Kidney (tissue), 14 donors: ENCODE results near the gene ZDHHC14. TPM values are rescaled to one million over a fixed set of nuclear protein-coding genes. Genes with fewer than 3 reads are reported as not detected.

Source experiments
- DNase-seq, 5 donors: peaks; one replicate each; pipeline ENCODE4 v3.0.0-alpha.2; 2013 to 2020
- FAIRE-seq: peaks from 2 replicates; lab custom pipeline; 2012; peaks lifted over from hg19 to GRCh38; lab: Jason Lieb, UNC
- H3K27ac ChIP-seq, 2 donors: one replicate each; pipeline ENCODE4 v1.7.0; 2013; ENCODE audit warnings: low read depth in 2 of 2, low read length in 2 of 2, inconsistent platforms in 1 of 2
- H3K27me3 ChIP-seq: one replicate; pipeline ENCODE4 v1.7.1; 2013; ENCODE audit warnings: low read length, inconsistent platforms; ENCODE audit not compliant: control insufficient read depth, insufficient read depth
- H3K36me3 ChIP-seq, 3 donors: one replicate each; pipeline versions ENCODE4 v1.7.0 to v1.7.1; 2013; ENCODE audit warnings: low read length in 3 of 3, control low read depth in 1 of 3, inconsistent platforms in 1 of 3; ENCODE audit not compliant: insufficient read depth in 3 of 3, control insufficient read depth in 2 of 3
- H3K4me1 ChIP-seq, 3 donors: one replicate each; pipeline versions ENCODE4 v1.7.0 to v1.7.1; 2013; ENCODE audit warnings: low read length in 3 of 3, inconsistent platforms in 1 of 3, low read depth in 1 of 3; ENCODE audit not compliant: control insufficient read depth in 2 of 3, insufficient read depth in 2 of 3
- H3K4me3 ChIP-seq, 3 donors: one replicate each; pipeline versions ENCODE4 v1.7.0 to v1.8.1; 2013; ENCODE audit warnings: low read length in 3 of 3, control low read depth in 1 of 3, inconsistent platforms in 1 of 3
- H3K9ac ChIP-seq, 3 donors: one replicate each; pipeline versions ENCODE4 v1.7.0 to v1.7.1; 2013; ENCODE audit warnings: low read length in 3 of 3, control low read depth in 1 of 3, inconsistent platforms in 1 of 3
- H3K9me3 ChIP-seq, 3 donors: one replicate each; pipeline versions ENCODE4 v1.7.0 to v1.7.1; 2013; ENCODE audit warnings: low read length in 3 of 3, control low read depth in 1 of 3, inconsistent platforms in 1 of 3; ENCODE audit not compliant: control insufficient read depth in 2 of 3, insufficient read depth in 1 of 3
- intact Hi-C: fragments of 100-400 bp; cut with DNase I; formaldehyde crosslinking; loops from one replicate; pipeline ENCODE4 v1.11.1; 2022
- polyA plus RNA-seq: library from polyadenylated mRNA; stranded (reverse); fragments of 350-450 nt; fragmentation: Illumina TruSeq; extraction: RNeasy Lipid Tissue Mini Kit (QIAGEN cat#74804); gene quantifications from one replicate; pipeline ENCODE4 v1.2.3, GENCODE V29; 2014; ENCODE audit warnings: low read depth, low replicate concordance; ENCODE audit not compliant: insufficient read depth
- total RNA-seq: library from RNA; stranded (reverse); fragmentation: NEBNext Ultra II Directional; extraction: Animal tissue kit (Norgen Biotek cat#: 25700); gene quantifications from one replicate; pipeline ENCODE4 v1.2.1, GENCODE V29; 2021
- TF ChIP-seq, protein P1 (sequence below): IDR thresholded peaks from 3 replicates; pipeline ENCODE4 v1.5.1; 2012; ENCODE audit warnings: mild to moderate bottlenecking, moderate library complexity, borderline replicate concordance; ENCODE audit not compliant: insufficient read depth; ENCODE audit errors: extremely low read depth
- donor health status: control.
- donor health status: control.
- donor health status: control.
- donor health status: control.
- donor health status: control.
- donor health status: DM: yes; HTN: yes; CAD: no.
- donor health status: Normal renal cell carcinoma (clear cell type).

The ZDHHC14 gene
- total and polyA plus RNA-seq, 2 donors from 2014 or later = 13.5 to 26.7 TPM

DNA sequence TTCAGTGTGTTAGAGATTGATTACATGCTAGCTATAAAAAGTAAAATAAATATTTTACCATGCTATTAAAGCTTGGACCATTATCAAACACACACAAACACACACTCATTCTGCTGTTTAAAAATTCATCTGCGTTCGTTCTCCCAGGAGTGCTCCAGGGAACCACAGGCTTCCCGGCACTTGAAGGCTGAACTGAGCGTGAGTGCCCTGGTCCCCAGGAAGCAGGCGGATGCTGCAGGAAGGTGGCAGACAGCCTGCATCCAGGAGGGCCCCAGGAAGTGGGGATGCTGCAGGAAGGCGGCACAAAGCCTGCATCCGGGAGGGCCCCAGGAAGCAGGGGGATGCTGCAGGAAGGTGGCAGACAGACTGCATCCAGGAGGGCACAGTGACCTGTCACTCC is 294.8 kb downstream of the ZDHHC14 start:
- no peaks in the 10 kb centered on the region for H3K9me3 ChIP-seq
- FAIRE-seq = no peak
- H3K27me3 ChIP-seq = no peaks in the 10 kb centered on the region
- no peak overlapping the region for H3K9ac ChIP-seq
- H3K4me1 ChIP-seq = no peaks in the 10 kb centered on the region
- no peaks in the 10 kb centered on the region for H3K36me3 ChIP-seq
- no peak overlapping the region for H3K27ac ChIP-seq
- intact Hi-C loops = no loop called here
- TF ChIP-seq, protein P1, sequence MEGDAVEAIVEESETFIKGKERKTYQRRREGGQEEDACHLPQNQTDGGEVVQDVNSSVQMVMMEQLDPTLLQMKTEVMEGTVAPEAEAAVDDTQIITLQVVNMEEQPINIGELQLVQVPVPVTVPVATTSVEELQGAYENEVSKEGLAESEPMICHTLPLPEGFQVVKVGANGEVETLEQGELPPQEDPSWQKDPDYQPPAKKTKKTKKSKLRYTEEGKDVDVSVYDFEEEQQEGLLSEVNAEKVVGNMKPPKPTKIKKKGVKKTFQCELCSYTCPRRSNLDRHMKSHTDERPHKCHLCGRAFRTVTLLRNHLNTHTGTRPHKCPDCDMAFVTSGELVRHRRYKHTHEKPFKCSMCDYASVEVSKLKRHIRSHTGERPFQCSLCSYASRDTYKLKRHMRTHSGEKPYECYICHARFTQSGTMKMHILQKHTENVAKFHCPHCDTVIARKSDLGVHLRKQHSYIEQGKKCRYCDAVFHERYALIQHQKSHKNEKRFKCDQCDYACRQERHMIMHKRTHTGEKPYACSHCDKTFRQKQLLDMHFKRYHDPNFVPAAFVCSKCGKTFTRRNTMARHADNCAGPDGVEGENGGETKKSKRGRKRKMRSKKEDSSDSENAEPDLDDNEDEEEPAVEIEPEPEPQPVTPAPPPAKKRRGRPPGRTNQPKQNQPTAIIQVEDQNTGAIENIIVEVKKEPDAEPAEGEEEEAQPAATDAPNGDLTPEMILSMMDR = no peak
- no peak overlapping the region for H3K4me3 ChIP-seq
- DNase-seq = no peak

DNA sequence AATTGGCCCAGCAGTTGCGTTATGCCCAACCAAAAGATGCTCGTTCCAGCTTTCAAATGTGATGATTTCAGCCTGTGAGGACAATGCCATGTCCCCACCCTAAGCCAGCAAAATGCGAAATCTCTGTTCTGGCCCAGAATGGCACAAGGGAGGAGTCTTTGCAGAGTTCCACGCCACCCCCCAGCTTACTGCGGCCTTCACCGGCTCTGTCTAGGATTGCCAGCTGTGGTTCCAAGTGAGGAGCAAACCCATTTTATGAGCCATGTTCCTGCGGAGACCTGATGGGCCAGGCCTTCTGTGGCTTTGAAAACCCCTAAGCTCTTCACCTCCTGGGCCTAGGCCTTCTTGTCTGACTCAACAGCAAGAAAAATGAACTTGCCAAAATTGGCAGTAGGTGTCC is 295.3 kb downstream of the ZDHHC14 start:
- no peaks in the 10 kb centered on the region for H3K27me3 ChIP-seq
- H3K27ac ChIP-seq = no peak overlapping the region
- DNase-seq = no peak
- H3K9ac ChIP-seq = no peak overlapping the region
- intact Hi-C loops = no loop called here
- TF ChIP-seq, protein P1 = no peak
- no peak overlapping the region for H3K4me3 ChIP-seq
- no peaks in the 10 kb centered on the region for H3K9me3 ChIP-seq
- H3K36me3 ChIP-seq = no peaks in the 10 kb centered on the region
- H3K4me1 ChIP-seq = no peaks in the 10 kb centered on the region
- FAIRE-seq = no peak

DNA sequence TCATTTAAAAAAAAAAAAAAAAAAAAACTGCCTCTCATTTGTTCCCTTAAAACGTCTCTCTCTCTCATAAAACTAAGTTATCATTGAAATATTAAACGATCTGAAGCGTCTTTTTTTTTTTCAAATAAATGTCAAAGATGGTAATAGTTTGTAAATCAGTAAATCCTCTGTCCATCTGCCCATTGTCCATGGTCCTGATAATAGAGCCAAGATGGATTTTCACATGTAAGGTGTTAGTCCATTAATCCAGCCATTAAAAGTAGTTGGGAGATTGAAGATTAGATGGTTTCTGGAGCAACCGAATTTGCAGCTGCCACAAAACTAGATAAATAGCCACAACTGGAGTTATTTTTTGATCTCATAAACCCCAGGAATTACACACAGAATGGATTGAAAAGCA is 296.2 kb downstream of the ZDHHC14 start:
- DNase-seq (no peak), FAIRE-seq (no peak)
- no peak overlapping the region for H3K27ac ChIP-seq
- no peaks in the 10 kb centered on the region for H3K4me1 ChIP-seq
- intact Hi-C loops = no loop called here
- no peak overlapping the region for H3K4me3 ChIP-seq
- no peak overlapping the region for H3K9ac ChIP-seq
- no peaks in the 10 kb centered on the region for H3K27me3 ChIP-seq
- H3K36me3 ChIP-seq = no peaks in the 10 kb centered on the region
- TF ChIP-seq, protein P1 = no peak
- no peaks in the 10 kb centered on the region for H3K9me3 ChIP-seq
